HG02870 (cell line): ENCODE results near the gene CPED1.
"Not testable (repeated sequence)": the region's sequence is repeated elsewhere in the genome, so short reads cannot be mapped to it uniquely, and the experiment has no call there.

Source experiments
- ATAC-seq: cut with Tn5 transposase; IDR thresholded peaks from one replicate; pipeline ENCODE4 v1.9.1; 2021; ENCODE audit warnings: mild to moderate bottlenecking, moderate library complexity; ENCODE audit not compliant: unreplicated experiment

CPED1 gene

DNA sequence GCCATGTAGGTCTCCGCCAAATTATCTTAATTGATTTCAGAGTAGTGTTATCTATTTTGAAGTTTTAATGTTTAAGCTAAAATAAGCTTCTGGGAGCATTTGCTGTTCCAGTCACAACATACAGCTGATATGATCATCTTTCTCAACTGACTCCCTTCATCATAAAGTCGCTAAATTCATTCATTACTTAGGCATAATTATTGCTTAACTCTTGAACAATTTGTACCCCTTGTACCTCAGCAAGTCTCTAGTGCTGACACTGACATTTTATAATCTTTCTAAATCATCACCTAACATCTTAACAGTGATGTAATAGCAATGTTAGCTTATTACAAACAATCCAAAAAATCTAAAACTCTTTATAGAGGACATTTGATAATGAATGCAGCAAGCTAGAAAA lies 286.0 kb downstream of the CPED1 start:
- no peak for ATAC-seq

DNA sequence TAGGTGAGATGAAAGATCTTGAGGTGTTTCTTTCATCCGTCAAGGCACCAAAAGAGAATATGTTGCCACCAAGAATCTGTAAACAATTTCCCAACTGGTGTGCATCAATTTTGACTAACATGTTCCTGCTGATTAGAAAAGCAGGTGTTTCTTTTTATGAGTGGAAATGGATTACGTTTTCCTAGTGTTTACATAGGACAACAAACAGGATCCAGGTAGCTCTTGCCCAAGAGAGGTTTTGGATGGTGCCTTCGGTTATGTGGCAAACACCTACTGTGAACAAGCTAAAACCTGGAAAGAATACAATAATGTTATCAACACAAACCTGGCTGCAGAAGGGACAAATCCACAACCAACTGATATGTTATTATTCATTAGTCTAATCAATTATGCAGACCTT lies 286.7 kb downstream of the CPED1 start:
- no peak for ATAC-seq

DNA sequence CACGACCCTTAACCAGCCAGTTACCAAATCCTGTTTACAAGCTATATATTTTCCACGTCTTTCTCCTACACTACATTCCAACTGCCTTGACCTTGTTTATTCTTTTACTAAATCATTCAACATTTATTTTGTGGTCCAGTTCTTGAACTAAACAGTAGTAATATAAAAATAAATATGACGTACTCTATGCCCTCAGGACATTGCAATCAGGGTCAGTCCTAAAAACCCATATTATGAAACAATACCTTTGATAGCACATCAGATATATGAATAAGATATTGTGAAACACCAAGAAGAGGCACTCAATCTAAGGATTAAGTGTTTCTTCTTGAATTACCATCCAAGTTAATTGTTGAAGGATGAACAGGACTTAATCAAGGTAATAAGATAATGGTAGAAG lies 287.8 kb downstream of the CPED1 start:
- ATAC-seq: no peak

GRCh38 chr7:121278120-121279021 lies 289.9 kb downstream of the CPED1 start:
- ATAC-seq: peak; percentile 99

DNA sequence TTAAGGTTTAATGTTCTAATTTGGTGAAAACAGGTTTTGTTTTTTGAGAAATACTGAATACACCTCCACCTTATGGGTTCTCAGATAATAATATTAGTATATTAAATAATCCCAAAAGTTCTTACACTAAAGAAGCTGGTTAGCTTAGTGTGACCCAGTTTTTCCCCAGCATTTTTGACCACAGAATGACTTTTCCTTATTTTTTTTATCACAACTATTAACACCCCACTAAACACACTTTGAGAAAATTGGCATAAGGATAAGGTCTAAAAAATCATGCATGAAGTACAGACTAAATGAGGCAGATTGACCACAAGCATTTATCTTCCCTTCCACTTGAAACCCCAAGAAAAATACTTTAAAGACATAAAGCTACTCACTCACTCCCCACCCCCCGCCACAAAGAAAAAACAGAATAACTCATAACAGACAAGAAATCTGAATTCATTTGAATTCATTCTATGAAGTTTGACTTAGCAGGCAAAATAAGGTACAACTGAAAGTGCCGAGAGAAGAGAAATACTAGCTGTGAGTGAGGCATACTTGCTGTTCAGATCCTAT lies 290.6 kb downstream of the CPED1 start:
- peak; percentile 21 for ATAC-seq

- ATAC-seq: no peak
Measured at GRCh38 chr7:121279822-121280221, 291.3 kb downstream of the CPED1 start.

GRCh38 chr7:121280656-121281055 lies 292.1 kb downstream of the CPED1 start:
- no peak for ATAC-seq

GRCh38 chr7:121282129-121282528 lies 293.6 kb downstream of the CPED1 start:
- ATAC-seq: no peak

- ATAC-seq: no peak
Measured at GRCh38 chr7:121285066-121285667, 296.7 kb downstream of the CPED1 start.

DNA sequence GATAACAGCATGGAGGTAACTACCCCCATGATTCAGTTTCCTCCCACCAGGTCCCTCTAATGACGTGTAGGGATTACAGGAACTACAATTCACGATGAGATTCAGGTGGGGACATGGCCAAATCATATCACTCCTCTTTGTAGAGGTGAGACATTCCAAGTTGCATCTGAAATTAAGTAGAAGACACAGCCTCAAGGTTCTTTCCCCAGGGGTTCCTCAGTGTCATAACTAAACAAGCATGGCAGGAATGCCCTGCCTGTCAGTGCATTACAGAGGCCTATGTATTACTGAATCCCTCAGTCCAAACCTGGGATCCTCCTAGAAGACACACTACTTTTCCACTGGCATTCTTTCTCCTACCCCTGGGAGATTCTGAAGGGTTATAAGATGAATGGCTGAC lies 297.7 kb downstream of the CPED1 start:
- no peak for ATAC-seq

GRCh38 chr7:121286742-121287734 lies 298.5 kb downstream of the CPED1 start:
- no peak for ATAC-seq

GRCh38 chr7:121288894-121289293 lies 300.4 kb downstream of the CPED1 start:
- ATAC-seq: no peak

GRCh38 chr7:121289930-121290329 lies 301.4 kb downstream of the CPED1 start:
- not testable (repeated sequence) for ATAC-seq

- no peak for ATAC-seq
Measured at GRCh38 chr7:121294448-121294992, 306.0 kb downstream of the CPED1 start.

GRCh38 chr7:121297843-121298242 lies 309.3 kb downstream of the CPED1 start:
- no peak for ATAC-seq

DNA sequence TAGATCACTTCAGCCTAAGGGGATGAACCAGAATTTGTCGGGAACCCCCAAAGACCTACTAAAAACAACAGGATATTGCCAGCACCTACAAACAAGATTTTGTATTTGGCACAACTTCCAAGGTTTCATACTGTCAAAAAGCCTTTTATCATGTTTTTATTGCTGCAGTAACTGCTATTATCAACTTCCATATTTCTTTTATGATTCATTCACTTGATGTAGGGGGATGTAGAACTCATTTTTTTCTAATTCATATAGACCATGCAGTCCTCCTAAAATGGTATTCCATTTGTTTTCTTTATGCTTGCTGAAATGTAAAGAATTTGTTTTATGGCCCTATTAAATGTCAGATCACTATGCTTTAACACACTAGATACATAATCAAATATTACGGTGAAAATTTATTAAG lies 310.3 kb downstream of the CPED1 start:
- no peak for ATAC-seq

- no peak for ATAC-seq
Measured at GRCh38 chr7:121300685-121301420, 312.3 kb downstream of the CPED1 start.

GRCh38 chr7:121301446-121302213 lies 313.1 kb downstream of the CPED1 start:
- ATAC-seq: no peak

- peak; percentile 96 for ATAC-seq
Measured at GRCh38 chr7:121302214-121302745, 313.8 kb downstream of the CPED1 start.
